Activated CD4-positive, alpha-beta T cell treated with anti-CD3 and anti-CD28 coated beads for 36 hours (primary cell): ENCODE measurements around the gene POLR1D. TPM values are rescaled to one million over a fixed set of nuclear protein-coding genes. Genes with fewer than 3 reads are reported as not detected.

ENCODE experiments used
- total RNA-seq, 2 experiments: library from RNA; stranded (reverse); gene quantifications; one replicate each; pipeline ENCODE4 v1.2.3, GENCODE V29; 2021

The POLR1D gene
- total RNA-seq, 2 experiments from 2014 or later: 165 to 197 TPM

Other genes starting within 250 kb of the POLR1D start
- 100 to 1,000 TPM; 177 to 208 TPM for gene GTF3A, start 197.3 kb upstream of the POLR1D start, total RNA-seq
- gene MTIF3, start 171.3 kb upstream of the POLR1D start, total RNA-seq: 10 to 100 TPM; 27.5 to 43.0 TPM
- gene LNX2, start 1.4 kb upstream of the POLR1D start, total RNA-seq: 1 to 10 TPM; 4.7 to 4.8 TPM
- gene GSX1, start 170.6 kb downstream of the POLR1D start, total RNA-seq: not detected